ENCODE data around the gene PDAP1. TPM values are rescaled to one million over a fixed set of nuclear protein-coding genes. Genes with fewer than 3 reads are reported as not detected.

PDAP1 gene
- total and polyA plus RNA-seq, 9 of the 15 experiments (the other 6 are each of a cell fraction or from before 2014, with no cell fraction given): 10.2 to 315 (median 129) TPM

GRCh38 chr7:99363286-99363685, 45.1 kb downstream of the PDAP1 start:
- H3K27me3 ChIP-seq (ENCODE audit: control insufficient read depth in 2 of 2, insufficient read depth in 2 of 2, low read length in 2 of 2): no peaks in the 10 kb centered on the region
- H3K79me2 ChIP-seq (ENCODE audit: control insufficient read depth, insufficient read depth, low read length): no peaks in the 10 kb centered on the region
- no TSS peak for BruUV-seq (replicated peaks)
- DNase-seq (ENCODE audit: extremely low read depth in 1 of 4, low spot score in 3 of 4) (no peak), FAIRE-seq (no peak), ATAC-seq (no peak)
- ChIA-PET POLR2A (interaction anchor here (0.7 to 1.0 kb wide), 3 partner anchors 11 to 351 kb away, joined by 3 to 6 read pairs (median 4); no protein-coding TSS in a partner anchor), CTCF (ENCODE audit: low intra/inter-chr PET ratio) (interaction anchor here (4.4 kb wide), 1 partner anchor 24 kb away, joined by 18 read pairs; no protein-coding TSS in a partner anchor)
- H3K9me3 ChIP-seq (replicated peaks; ENCODE audit: control insufficient read depth, insufficient read depth, low read depth, low read length): no peaks in the 10 kb centered on the region
- no peaks in the 10 kb centered on the region; the same call in 1 of the 2 replicates for H4K20me1 ChIP-seq (replicated peaks; ENCODE audit: control insufficient read depth, insufficient read depth, low read length)
- no peak overlapping the region for H3K4me2 ChIP-seq (ENCODE audit: insufficient read depth, low read length)
- no peak overlapping the region for H3K9ac ChIP-seq (ENCODE audit: insufficient read depth in 1 of 2, low read depth in 2 of 2, low read length in 2 of 2)
- no peaks in the 10 kb centered on the region for H3K9me1 ChIP-seq (ENCODE audit: control insufficient read depth, insufficient read depth, low read length)
- peaks cover 73% of the 10 kb centered on the region for H3K36me3 ChIP-seq (ENCODE audit: control insufficient read depth, insufficient read depth, low read length)
- WGBS (ENCODE audit: insufficient coverage, low coverage, missing lambda C conversion rate): 86% methylated on average over 5 of the region's 5 CpGs
- no peak overlapping the region for H3K4me3 ChIP-seq
- H3K4me1 ChIP-seq (replicated peaks in 1 of 2; ENCODE audit: control insufficient read depth in 2 of 2, insufficient read depth in 2 of 2, low read length in 2 of 2): peaks cover 6 to 16% of the 10 kb centered on the region in 2 experiments; a peak in 4 of 5 replicates
- no peak overlapping the region for H3K27ac ChIP-seq (ENCODE audit: extremely low read depth, low read depth, low read length)
- H2AFZ ChIP-seq (ENCODE audit: low read depth, low read length): no peak overlapping the region
- intact Hi-C loops (cut with micrococcal nuclease): loop anchor here (5.0 kb wide), 1 partner anchor 36 kb away; the partner anchor contains the start of gene ARPC1A
- in situ Hi-C loops (cut with MboI): no loop called here
- TF ChIP-seq AFF4 (CRISPR knock-in tag; IDR thresholded peaks at IDR 0.05) (no peak), NFATC3 (IDR thresholded peaks at IDR 0.05) (no peak), SMARCC2 (IDR thresholded peaks at IDR 0.05; ENCODE audit: low read depth) (no peak), ZNF639 (CRISPR knock-in tag; conservative IDR thresholded peaks at IDR 0.05 in 1 of 2, IDR thresholded peaks at IDR 0.05 in 1 of 2) (no peak), HMBOX1 (IDR thresholded peaks at IDR 0.05) (no peak), ZNF609 (CRISPR knock-in tag; IDR thresholded peaks at IDR 0.05; ENCODE audit: borderline replicate concordance) (no peak), LCOR (CRISPR knock-in tag; IDR thresholded peaks at IDR 0.05) (no peak)

Measured in K562 (cell line).